ENCODE results near the gene RAB11FIP2. TPM values are rescaled to one million over a fixed set of nuclear protein-coding genes. Genes with fewer than 3 reads are reported as not detected.

RAB11FIP2 gene, protein sequence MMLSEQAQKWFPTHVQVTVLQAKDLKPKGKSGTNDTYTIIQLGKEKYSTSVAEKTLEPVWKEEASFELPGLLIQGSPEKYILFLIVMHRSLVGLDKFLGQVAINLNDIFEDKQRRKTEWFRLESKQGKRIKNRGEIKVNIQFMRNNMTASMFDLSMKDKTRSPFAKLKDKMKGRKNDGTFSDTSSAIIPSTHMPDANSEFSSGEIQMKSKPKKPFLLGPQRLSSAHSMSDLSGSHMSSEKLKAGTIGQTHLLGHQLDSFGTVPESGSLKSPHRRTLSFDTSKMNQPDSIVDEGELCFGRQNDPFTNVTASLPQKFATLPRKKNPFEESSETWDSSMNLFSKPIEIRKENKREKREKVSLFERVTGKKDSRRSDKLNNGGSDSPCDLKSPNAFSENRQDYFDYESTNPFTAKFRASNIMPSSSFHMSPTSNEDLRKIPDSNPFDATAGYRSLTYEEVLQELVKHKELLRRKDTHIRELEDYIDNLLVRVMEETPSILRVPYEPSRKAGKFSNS
- total RNA-seq, result 44.7 TPM

DNA sequence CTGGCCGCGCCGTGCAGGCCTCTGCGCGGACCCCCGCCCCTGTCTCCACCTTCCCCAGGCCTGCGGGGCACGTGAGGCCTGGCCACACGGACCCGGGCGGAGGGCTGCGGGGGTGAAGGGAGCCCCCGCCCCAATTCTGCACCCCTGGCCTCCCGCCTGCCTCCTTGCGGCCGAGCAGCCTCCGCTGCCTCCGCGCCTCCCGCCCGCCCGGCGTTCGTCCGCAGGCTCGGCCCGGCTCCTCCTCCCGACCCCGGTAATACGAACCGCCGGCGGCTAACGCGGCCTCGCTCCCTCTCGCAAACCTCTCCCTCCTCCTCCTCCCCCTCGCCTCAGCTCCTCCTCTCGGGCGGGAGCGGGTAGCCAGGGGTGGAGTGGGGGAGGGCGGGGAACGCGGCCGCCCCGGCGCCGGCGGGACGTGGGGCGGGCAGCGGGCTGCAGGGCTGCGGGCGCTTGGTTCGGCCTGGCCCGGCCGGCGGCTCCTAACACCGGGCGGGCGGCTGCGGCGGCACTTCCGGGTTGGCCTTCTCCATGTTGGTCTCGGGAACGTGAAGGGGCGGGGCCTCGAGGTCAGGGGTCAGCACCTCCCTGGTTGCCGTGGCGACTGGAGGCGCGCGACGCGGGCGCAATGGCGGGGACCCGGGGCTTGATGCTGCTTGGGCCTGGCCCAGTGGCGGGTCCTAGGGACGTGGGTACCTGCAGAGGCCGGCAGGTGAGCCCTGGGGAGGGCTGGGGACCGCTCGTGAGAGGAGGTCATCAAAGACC is at the start of gene RAB11FIP2:
Gene RAB11FIP2 (minus strand): TSS at position 547 of the 762 bp plus-strand sequence. CDS start 778 bp downstream, outside the sequence.

